ENCODE results near the gene PGA3.
"Not testable (repeated sequence)": the region's sequence is repeated elsewhere in the genome, so short reads cannot be mapped to it uniquely, and the experiment has no call there.

PGA3 gene

DNA sequence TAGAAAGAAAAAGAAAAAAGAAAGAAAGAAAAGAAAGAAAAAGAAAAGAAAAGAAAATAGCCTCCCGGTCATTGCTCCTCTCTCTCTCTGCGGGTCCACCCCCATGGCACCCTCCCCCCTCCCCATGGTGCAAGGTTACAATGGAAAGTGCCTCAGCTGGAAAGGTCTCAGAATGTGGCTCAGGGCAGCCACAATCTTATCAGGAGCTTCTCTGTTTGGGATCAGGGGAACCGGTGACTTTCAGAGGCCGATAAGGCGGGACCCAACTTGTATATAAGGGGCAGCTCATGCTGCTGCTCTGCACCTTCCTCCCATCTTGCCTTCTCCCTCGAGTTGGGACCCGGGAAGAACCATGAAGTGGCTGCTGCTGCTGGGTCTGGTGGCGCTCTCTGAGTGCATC is 37.6 kb downstream of the PGA3 start, which contains the start of gene PGA5:
Gene PGA5, plus strand, starts transcription at position 301 of the 400 bp plus-strand sequence. Its CDS starts 52 bp downstream, at position 353.
- not testable (repeated sequence) for DNase-seq (ENCODE audit: extremely low read depth, low read depth)

DNA sequence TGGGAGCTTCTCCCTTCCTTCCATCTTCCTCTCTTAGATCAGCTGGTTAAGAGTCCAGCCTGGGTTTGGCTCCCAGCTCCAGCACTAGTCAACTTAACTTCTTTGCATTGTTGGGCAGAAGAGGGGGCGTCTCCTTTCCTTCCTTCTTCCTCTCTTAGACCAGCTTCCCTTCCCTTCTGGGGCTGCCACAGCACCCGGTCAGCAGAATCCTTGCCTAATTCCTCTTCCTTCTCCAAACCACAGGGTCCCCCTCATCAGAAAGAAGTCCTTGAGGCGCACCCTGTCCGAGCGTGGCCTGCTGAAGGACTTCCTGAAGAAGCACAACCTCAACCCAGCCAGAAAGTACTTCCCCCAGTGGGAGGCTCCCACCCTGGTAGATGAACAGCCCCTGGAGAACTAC is 38.2 kb downstream of the PGA3 start:
- not testable (repeated sequence) for DNase-seq (ENCODE audit: extremely low read depth, low read depth)

DNA sequence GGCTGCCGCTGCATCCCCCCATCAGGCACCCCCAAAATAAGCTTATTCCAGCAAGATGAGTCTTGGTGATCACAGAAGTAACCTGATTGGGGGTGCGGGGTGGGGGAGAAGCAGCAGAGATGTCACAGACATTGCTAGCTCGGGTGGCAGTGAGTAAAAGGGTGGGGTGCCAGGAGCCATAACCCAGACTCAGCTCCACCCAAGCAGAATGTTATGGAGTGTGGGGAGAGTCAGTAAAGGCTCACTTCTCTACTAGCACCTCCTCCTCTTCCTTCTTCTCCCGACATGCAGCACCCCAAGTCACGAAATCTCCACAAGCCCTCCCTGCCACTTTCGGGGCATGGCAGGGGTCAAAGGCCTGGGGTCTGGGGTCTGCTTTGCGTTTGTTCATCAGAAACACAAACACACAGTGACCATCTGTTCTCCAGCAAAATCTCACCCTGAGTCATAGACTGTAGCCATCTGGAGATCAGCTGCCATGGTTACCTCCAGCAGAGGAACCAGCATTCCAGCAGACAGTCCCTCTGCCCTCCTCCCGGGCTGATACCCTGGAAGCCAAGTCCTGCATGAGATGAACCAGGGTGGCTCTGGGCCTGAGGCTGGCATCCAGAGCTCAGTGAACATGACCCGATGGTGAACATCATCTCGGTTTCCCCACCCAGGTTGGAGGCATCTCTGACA is 42.1 kb downstream of the PGA3 start:
- not testable (repeated sequence) for DNase-seq (ENCODE audit: extremely low read depth, low read depth)

DNA sequence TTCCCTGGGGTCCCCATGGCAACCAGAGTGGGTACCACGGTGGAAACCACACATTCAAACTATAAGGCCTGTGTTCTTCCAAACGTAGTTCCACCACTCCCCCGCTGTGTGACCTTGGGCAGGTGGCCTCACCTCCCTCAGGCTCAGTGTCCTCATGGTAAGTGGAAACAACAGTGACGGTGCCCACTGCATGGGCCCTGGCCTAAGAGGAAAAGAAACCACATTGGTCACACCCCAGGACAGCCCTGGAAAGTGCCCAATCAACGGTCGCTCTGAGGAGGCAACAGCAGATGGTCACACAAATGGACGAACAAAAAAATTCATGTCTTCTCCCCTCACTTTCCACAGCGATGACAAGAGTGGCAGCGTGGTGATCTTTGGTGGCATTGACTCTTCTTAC is 44.8 kb downstream of the PGA3 start:
- DNase-seq (ENCODE audit: extremely low read depth, low read depth), result not testable (repeated sequence)

DNA sequence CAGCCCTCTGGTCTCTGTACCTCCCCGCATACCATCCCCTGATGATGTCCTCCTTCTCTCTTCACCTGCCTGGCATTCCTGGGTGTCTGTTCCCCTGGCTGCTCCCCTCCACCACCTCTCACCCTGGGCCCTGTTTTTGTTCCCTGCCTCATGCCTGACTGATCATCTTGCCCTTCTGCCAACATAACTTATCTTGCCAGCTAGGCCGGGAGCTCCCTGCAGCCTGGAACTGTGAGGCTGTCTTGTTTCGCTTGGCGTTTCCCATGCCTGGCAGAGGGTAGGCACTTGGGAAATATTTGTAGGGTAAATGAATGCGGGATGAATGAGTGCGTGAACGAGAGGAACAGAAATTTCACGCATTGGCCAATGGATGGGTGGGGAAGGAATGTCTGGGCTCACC is 45.9 kb downstream of the PGA3 start:
- not testable (repeated sequence) for DNase-seq (ENCODE audit: extremely low read depth, low read depth)

DNA sequence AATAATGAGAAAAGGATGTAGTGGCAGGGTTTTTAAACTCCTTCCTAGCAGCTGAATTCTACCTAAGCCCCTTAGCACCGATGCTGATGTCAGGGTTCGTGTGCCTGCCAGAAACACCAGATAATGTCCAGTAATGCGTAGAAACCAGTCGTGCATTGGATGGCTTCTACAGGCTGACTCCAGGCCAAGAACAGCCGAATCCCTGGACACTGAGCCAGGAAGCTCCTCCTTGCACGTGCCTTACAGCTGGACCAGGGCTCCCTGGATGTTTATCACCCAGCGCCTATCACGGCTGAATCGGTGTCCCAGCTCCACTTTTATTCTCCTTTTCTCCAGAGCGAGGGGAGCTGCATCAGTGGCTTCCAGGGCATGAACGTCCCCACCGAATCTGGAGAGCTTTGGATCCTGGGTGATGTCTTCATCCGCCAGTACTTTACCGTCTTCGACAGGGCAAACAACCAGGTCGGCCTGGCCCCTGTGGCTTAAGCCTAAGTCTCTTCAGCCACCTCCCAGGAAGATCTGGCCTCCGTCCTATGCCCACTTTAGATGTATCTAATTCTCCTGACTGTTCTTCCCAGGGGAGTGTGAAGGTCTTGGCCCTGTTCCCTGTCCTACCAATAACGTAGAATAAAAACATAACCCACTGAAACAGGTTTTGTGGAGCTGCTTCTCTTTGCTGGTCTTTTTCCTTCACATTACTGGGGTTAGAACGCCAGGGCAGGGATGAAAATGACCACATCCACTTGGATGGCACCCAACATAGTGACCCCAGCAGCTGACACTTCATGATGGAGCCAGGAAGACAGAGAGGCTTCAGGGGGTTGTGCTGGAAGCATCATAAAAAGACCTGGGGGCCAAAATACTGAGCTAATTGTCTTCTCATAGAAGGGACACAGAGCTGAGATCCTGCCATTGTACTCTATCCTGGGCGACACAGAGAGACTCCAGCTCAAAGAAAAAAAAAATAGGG is 47.8 kb downstream of the PGA3 start:
- not testable (repeated sequence) for DNase-seq (ENCODE audit: extremely low read depth, low read depth)

DNA sequence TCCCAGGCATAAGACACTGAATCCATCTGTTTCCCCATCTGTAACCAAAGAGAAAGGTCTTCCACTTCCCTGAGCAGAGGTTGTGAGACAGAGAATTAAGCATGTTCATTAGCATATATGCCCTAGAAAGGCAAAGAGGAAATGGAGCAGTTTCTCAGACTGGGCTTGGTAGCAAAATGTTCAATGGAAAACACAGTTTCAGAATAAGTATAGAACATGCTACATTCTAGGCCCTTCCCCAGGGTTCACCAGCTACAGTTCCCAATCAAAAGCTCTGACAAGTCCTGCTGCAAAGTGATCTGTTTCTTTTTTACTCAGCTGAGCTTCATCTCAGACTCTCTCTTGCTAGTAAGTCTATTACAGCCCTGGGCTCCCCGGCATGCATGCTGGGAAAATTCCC is 49.0 kb downstream of the PGA3 start:
- DNase-seq (ENCODE audit: extremely low read depth, low read depth), result not testable (repeated sequence)

DNA sequence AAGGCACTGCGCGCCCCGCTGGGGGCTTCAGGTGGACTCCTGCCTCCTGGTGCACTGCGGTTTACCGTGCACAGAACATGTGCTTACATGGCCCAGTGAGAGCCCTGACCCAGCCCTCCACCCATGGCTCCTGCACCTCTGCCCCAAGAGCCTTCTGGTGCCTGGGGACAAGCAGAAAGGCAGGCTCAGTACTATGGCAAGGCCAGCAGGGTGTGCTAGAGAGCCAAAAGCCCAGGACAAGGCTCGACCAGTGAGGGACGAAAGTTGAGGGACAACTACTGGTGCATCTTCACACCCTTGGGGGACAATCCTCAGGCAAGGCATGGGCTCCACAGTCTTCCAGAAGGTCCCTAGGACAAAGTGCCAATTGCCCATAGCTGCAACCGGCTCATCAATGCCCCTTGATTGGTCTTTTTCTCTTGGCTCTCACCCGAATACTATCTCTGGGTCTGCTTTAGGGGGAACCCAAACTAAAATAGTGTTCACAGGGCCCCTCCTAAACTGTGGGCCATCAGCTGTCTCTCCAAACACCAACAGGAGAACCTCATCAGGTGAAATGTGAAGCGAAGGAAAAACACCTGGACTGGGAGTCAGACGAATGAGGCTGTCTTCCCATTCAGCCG is 51.2 kb downstream of the PGA3 start:
- TF ChIP-seq, protein P1, sequence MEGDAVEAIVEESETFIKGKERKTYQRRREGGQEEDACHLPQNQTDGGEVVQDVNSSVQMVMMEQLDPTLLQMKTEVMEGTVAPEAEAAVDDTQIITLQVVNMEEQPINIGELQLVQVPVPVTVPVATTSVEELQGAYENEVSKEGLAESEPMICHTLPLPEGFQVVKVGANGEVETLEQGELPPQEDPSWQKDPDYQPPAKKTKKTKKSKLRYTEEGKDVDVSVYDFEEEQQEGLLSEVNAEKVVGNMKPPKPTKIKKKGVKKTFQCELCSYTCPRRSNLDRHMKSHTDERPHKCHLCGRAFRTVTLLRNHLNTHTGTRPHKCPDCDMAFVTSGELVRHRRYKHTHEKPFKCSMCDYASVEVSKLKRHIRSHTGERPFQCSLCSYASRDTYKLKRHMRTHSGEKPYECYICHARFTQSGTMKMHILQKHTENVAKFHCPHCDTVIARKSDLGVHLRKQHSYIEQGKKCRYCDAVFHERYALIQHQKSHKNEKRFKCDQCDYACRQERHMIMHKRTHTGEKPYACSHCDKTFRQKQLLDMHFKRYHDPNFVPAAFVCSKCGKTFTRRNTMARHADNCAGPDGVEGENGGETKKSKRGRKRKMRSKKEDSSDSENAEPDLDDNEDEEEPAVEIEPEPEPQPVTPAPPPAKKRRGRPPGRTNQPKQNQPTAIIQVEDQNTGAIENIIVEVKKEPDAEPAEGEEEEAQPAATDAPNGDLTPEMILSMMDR (IDR thresholded peaks at IDR 0.05; ENCODE audit: low read depth, low read length), result peak; percentile 94
- peak; percentile 15 for DNase-seq (ENCODE audit: extremely low read depth, low read depth)

DNA sequence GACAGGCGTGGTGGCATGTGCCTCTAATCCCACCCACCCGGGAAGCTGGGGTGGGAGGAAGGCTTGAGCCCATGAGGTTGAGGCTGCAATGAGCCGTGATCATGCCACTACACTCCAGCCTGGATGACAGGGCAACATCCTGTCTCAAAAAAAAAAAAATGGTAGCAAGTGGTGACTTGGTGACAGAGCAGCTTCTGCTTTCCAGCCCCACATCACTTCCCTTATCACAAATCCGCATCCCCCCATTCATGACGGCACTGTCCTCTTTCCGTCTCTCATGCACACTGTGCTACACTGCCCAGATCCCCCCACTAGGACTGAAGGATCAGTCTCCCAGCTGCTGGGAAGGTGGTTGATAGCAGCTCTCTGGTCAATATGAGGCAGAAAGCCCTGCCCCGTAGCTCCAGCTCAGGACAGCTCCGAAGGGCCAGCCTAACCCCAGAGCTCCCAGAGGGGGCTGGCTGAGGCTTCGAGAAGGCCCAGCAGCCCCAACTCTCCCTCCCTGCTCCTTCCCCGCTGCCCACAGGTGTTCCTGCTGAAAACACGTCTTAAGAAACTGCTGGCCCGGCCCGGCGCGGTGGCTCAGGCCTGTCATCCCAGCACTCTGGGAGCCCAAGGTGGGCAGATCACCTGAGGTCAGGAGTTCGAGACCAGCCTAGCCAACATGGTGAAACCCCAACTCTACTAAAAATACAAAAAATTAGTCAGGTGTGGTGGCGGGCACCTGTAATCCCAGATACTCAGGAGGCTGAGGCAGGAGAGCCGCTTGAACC is 53.6 kb downstream of the PGA3 start:
- TF ChIP-seq, protein P1 (IDR thresholded peaks at IDR 0.05; ENCODE audit: low read depth, low read length), result no peak
- DNase-seq (ENCODE audit: extremely low read depth, low read depth), result no peak

DNA sequence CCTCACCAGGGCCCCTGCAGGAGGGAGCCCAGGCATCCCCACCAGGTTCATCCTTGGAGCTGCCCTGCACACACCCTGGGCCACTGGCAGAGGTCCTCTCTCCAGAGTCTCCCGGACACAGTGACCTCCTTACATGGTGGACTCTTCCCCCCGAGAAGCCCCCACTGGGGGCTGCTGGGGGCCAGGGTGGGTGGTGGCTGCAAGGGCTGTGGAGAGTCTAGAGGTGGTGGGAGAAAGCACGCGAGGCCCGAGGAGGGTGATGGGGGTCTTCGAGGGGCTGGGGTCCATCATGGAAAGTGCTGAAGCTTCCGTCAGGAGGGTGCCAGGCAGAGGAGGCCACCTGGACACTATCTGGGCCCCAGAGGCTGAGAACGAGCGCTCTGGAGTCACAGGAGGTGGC is 55.2 kb downstream of the PGA3 start:
- DNase-seq (ENCODE audit: extremely low read depth, low read depth), result no peak
- TF ChIP-seq, protein P1 (IDR thresholded peaks at IDR 0.05; ENCODE audit: low read depth, low read length), result no peak
